RKO (cell line): ENCODE results near the gene GNAL.
"Not testable (repeated sequence)": the region's sequence is repeated elsewhere in the genome, so short reads cannot be mapped to it uniquely, and the experiment has no call there.

Experiments used
- DNase-seq: peaks from one replicate; pipeline ENCODE4 v3.0.0-alpha.2; 2016; ENCODE audit warnings: low spot score

The GNAL gene

DNA sequence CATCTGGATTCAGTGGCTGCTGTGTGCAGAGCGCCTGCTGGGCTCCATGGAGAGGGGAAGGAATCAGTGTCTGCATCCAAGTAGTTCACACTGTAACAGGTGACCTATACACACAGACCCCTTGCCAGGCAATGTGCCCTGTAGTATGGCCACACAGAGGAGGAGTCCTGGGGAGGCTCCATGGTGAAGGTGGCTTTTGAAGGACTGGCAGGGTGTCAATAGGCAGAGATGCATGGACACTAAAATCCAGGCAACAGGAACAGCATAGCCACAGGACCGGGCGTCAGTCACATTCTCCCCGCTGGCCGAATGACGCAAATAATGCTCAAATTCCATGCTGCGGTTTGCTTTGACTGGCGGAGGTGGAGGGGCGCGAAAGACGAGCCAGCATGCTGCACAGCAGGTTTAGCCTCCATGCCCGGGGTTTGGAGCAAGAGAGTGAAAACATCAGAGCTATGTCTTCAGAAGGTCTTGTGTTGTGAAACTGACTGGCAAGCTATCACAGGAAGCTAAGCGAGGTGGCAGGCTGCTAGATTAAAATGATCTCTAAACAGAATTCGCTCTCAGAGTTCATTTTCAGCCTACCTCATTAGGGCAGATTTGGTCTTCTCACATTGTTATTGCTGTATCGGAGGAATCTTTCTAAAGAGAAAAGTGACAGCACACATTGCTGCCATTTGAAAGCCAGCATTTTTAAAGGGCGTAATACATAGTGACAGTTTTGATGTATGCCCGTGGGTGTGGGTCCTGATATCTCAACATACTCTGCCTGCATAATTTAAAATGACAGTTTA is 161.0 kb downstream of the GNAL start:
- peak; percentile 82 for DNase-seq

- peak; percentile 68 for DNase-seq
Observed at GRCh38 chr18:11850821-11851145, 161.7 kb downstream of the GNAL start.

DNA sequence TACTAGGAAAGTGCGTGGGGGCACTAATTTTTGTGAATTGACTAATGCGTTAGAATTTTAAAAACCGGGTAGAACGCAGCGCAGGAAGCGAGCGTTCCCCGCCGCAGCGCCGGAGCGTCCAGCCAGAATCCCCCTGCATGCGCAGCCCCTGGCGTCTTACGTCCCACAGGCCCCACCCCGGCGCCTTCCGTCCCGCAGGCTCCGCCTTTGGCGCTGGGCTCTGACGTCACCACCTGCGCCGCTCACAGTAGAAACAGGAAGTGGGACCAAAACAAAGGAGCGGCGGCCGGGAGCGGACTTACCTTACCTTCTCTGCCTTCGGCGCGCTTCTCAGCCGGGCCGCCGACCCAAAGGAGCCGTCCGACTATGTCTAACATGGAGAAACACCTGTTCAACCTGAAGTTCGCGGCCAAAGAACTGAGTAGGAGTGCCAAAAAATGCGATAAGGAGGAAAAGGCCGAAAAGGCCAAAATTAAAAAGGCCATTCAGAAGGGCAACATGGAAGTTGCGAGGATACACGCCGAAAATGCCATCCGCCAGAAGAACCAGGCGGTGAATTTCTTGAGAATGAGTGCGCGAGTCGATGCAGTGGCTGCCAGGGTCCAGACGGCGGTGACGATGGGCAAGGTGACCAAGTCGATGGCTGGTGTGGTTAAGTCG is 162.2 kb downstream of the GNAL start, which contains the start of gene CHMP1B:
Gene CHMP1B (plus strand): TSS at position 268 of the 660 bp plus-strand sequence. CDS start 99 bp downstream, at position 367.
- DNase-seq: peak; percentile 96

DNA sequence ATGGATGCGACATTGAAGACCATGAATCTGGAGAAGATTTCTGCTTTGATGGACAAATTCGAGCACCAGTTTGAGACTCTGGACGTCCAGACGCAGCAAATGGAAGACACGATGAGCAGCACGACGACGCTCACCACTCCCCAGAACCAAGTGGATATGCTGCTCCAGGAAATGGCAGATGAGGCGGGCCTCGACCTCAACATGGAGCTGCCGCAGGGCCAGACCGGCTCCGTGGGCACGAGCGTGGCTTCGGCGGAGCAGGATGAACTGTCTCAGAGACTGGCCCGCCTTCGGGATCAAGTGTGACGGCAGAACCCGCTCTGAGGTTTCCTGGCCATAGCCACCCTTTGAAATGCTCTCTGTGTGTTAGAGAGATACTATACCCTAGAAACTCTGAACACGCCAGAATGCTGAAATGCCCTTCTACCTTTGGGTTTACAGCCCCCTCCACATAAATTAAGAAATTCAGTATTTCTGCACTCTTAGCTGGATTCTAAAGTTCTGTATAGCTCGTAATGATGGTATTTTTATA is 162.8 kb downstream of the GNAL start:
- peak; percentile 65 for DNase-seq

DNA sequence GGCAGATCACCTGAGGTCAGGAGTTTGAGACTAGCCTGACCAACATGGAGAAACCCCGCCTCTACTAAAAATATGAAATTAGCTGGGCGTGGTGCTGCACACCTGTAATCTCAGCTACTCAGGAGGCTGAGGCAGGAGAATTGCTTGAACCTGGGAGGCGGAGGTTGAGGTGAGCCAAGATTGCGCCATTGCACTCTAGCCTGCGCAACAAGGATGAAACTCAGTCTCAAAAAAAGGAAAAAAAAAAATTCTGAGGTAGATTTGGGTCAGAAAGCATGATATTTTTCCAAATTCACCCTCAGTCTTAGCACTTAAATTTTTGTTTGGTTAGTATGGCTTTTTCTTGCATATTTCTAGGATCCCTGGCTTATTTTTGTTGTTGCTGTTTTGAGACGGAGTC is 165.5 kb downstream of the GNAL start:
- DNase-seq: not testable (repeated sequence)

- peak; percentile 98 for DNase-seq
Observed at GRCh38 chr18:11857177-11857887, 168.3 kb downstream of the GNAL start.

DNA sequence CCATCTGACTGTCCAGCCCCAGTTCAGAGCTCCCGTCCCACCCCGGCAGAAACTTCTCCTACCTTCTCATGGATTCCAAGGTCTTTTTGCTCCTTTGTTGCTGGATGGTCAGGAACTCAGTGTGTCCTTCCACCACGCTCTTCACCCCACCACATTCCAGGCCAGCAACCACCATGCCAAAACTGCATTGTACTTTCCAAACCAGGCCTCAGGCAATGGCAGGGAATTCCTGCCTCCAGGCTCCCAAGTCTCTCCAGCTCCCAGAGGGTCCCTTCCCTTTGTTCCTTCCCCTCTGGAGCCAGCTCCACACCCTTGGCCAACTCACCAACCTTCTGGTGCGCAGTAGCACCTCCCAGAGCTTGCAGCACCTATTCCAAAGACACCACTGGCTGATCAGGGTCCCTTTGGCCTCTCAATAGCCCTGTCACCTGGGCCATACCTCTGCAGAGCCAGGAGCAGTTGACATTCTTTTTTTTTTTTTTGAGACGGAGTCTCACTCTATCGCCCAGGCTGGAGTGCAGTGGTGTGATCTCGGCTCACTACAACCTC is 170.3 kb downstream of the GNAL start:
- no peak for DNase-seq

DNA sequence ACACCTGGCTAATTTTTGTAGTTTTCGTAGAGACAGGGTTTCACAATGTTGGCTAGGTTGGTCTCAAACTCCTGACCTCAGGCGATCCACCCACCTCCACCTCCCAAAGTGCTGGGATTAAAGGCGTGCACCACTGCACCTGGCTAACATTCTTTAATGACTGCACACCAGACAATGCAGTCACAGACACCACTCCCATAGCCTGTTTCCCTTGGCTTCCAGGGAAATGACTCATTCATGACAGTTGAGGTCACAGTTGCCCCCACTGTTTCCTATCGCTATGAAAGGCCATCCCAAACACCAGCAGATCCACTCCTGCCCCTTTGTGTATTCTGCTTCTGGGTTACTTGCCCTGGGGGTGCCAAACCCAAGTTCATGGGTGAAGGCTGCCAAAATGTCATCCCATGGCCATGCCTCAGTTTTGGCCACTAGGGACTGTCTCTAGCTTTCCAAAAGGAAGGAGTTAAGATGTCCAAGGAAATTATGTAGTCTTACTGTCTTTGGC is 170.9 kb downstream of the GNAL start:
- peak; percentile 46 for DNase-seq

DNA sequence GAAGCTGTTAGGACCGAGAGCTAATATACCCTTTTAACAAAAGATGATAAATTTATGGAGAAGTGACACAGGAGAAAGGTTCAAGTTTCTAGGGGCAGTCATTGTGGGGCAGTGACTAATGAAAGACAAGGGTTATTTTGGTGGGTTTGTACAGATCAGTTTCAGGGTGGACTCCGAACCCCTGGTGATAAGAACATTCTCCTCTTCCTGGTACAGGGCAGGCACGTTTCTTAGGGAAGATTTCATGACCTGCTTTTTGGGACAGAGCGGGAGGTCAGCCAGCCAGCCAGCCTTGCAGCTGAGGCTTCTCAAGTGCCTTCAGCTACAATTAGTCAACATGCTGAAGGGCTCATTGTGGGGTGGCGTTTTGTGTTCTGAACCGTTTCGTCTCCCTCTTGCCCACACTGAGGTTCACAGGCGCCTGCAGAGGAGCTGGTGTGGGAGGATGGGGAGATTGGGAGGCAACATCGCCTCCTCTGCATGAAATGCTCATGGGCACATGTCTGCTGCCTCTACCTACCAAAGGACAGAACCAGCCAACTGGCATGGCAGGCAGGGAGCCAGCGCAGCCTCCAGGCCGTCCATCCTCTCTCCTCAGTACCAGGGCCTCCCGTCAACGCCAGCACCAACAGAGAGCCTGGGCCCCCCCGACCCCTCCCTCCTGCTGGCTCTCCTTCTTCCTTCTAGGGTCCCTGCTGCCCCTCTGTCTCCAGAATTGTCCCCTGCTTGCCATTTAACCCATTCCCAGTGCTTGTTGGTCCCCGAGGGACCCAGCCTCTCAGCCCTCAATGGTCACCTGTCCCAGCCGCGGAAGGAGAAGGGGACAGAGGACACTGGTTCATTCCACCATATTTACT is 171.8 kb downstream of the GNAL start:
- no peak for DNase-seq

DNA sequence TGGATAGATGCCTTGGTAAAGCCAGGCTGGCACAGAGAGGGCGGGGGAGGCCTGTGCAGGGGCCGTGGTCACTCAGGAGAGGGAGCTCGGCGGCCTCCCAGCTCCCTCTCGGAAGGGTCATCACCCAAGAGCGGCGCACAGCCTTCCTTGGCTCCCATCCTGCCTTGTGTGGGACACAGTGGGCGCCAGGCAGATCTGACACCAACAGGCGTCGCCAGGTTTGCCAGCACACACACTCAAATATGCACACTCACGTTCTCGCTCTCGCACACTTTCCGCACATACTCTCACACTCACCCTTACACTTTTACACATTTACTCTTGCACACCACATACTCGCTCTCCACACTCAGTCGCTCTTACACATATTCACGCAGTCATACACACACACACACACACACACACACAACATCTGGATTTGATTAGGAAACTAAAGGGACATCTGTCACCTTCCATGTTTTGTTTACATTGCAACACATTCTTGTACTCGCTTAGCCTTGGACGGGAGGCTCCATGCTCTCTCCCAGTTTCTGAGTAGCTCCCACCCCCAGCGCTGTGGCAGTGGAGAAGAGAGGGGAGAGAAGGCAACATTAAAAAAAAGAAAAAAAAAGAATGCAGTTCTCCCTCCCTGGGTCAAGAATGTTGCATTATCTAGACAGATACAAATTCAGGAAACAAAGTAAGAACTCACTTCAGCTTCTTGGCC is 172.7 kb downstream of the GNAL start:
- no peak for DNase-seq

- DNase-seq: no peak
Observed at GRCh38 chr18:11862468-11863137, 173.5 kb downstream of the GNAL start.

DNA sequence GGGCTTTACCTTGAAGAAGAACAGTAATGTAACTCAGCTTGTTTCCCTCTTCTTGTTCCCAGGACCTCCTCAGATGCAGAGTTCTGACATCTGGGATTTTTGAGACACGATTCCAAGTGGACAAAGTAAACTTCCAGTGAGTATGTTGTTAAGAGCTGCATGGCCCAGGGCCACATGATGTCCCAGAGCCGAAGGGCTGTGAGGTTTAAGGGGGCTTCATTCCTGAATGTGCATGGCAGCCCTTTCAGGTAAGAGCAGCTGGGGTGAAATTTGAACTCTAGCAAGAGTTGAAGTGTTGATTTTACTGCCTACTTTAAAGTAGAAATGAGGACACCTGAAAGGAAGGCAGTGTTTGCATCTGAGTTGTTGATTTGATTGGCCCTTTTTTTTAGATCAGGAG is 175.4 kb downstream of the GNAL start:
- DNase-seq: no peak

DNA sequence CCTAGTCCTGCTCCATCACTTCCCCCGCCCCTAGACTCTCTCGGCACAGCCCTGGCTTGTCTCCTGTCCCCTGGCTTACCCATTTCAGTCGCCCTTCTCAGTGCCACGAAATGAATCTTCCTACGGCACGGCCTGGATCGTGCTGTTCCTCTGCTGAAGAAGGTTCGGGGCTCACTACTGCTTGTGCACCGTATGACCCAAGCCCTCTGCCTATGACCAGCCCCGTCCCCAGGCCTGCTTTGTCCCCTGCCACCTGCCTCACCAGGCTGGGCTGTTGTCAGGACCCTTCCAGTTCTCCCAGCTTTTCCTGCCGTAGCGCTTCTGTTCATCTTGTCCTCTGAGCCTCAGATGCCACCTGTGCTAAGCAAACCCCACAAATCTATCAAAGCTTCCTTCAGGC is 176.0 kb downstream of the GNAL start:
- no peak for DNase-seq

DNA sequence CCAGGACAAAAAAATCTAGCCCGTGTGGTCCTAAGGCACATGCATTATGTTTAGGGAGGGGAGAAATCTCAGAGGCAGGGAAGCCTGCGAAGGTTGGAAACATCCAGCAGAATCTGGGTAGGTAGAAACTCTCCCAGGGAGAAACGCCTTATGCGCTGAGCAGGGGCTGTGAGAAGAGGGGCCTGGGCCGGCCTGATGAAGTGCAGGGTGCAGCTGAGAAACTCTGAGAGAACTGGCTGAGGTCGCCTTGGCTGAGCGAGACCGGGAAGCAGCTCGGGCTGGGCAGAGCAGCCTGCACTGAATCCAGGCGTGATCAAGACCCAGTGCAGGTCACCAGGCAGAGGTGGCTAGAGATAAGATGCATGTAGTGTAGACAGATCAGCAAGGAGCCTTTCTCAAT is 177.3 kb downstream of the GNAL start:
- DNase-seq: no peak

GRCh38 chr18:11866764-11867163 is 177.7 kb downstream of the GNAL start:
- no peak for DNase-seq

- DNase-seq: no peak
Observed at GRCh38 chr18:11868230-11868629, 179.2 kb downstream of the GNAL start.

DNA sequence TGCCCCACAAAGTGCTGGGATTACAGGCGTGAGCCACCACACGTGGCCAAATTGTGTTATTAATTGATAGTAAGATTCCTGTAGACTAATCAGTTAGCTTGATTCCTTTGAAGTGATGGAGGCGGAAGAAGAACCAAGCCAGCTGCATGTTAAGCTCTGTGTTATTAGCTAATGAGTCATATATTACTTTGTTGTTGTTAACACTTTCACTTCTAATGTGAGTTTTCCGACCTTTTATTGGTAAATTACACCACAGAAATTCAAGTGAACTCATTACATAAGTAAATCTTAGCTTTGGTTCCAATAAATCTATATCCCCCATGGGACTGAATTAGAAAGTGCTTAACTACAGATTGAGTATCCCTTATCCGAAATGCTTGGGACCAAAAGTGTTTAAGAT is 182.4 kb downstream of the GNAL start:
- DNase-seq: no peak

DNA sequence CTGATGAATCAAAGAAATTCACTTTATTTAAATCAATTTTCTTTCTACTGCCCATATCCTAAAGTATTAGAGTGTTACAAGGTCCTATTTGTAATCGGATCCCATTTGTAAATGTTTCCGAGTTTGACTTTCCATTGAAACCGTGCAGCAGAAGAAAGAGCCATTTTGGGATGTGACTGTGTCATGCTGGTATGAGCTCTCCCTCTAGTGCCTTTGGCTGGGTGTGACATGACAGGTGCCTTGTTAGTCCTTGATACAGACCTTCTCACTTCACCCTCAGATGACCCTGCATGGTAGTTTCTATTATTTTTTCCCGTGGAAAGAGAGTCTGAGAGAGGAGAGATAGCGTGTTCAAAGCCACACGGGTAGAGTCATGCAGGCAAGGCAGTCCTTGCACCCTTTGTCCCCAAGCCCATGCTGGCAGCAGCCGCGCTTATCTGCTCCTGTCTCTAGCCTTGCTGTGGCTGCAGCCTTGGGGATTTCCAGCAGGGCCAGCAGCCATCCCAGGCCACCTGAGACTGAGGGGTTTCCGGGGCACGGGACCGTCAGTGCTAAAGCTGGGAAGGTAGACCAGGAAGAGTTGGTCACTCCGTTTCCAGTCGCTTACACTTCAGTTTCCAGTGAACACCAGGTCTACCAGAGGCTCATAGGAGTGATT is 183.5 kb downstream of the GNAL start:
- peak; percentile 43 for DNase-seq

- DNase-seq: no peak
Observed at GRCh38 chr18:11873670-11874340, 184.7 kb downstream of the GNAL start.
